OCI-LY1 (cell line): ENCODE results near the gene MARS1.
A peak's percentile ranks its signal among the peaks of the same experiment; 100 is the strongest.

Source experiments
- H2AFZ ChIP-seq: fragments of 200-600 bp; sonication (generic), shearing (Covaris generic); 2 replicates; pipeline ENCODE4 v1.6.0; 2014; ENCODE audit warnings: antibody characterized with exemption, mild to moderate bottlenecking, low read length
- H3F3A ChIP-seq: fragments of 200-600 bp; sonication (generic), shearing (Covaris generic); 2 replicates; pipeline ENCODE4 v1.6.0; 2014; ENCODE audit warnings: mild to moderate bottlenecking, antibody characterized with exemption, low read length, moderate library complexity; ENCODE audit not compliant: insufficient read depth
- H3K27ac ChIP-seq: fragments of 200-600 bp; sonication (generic); 2 replicates; pipeline ENCODE4 v1.5.1; 2014; ENCODE audit warnings: low read length, mixed run types, mild to moderate bottlenecking, low read depth; ENCODE audit not compliant: poor library complexity, severe bottlenecking
- H3K27me3 ChIP-seq: fragments of 200-600 bp; sonication (generic); 2 replicates; pipeline ENCODE4 v1.6.0; 2014; ENCODE audit warnings: antibody characterized with exemption, mild to moderate bottlenecking, low read length, moderate library complexity; ENCODE audit not compliant: insufficient read depth
- H3K36me3 ChIP-seq: fragments of 200-600 bp; sonication (generic); 2 replicates; pipeline ENCODE4 v1.6.1; 2014; ENCODE audit warnings: mild to moderate bottlenecking, antibody characterized with exemption, low read length, moderate library complexity, mixed read lengths; ENCODE audit not compliant: insufficient read depth
- H3K4me1 ChIP-seq: fragments of 200-600 bp; sonication (generic); 2 replicates; pipeline ENCODE4 v1.5.1; 2014; ENCODE audit warnings: mild to moderate bottlenecking, low read length, moderate library complexity; ENCODE audit not compliant: insufficient read depth, severe bottlenecking
- H3K4me2 ChIP-seq: fragments of 200-600 bp; sonication (generic), shearing (Covaris generic); 2 replicates; pipeline ENCODE4 v1.6.1; 2014; ENCODE audit warnings: low read length
- H3K4me3 ChIP-seq: fragments of 200-600 bp; sonication (generic); 2 replicates; pipeline ENCODE4 v1.5.1; 2014; ENCODE audit warnings: low read length, low read depth, mild to moderate bottlenecking, mixed read lengths; ENCODE audit not compliant: poor library complexity, severe bottlenecking
- H3K79me2 ChIP-seq: fragments of 200-600 bp; shearing (Covaris generic); 2 replicates; pipeline ENCODE4 v1.6.1; 2016; ENCODE audit warnings: mixed run types, low read length, mixed read lengths; ENCODE audit not compliant: insufficient read depth
- H3K9ac ChIP-seq: fragments of 200-600 bp; sonication (generic), shearing (Covaris generic); 2 replicates; pipeline ENCODE4 v1.6.1; 2014; ENCODE audit warnings: mild to moderate bottlenecking, low read length, mixed read lengths
- H3K9me2 ChIP-seq: fragments of 200-600 bp; sonication (generic), shearing (Covaris generic); 2 replicates; pipeline ENCODE4 v1.6.1; 2014; ENCODE audit warnings: low read depth, mild to moderate bottlenecking, low read length, mixed read lengths
- H3K9me3 ChIP-seq: fragments of 200-600 bp; shearing (Covaris generic); 2 replicates; pipeline ENCODE4 v1.6.1; 2014; ENCODE audit warnings: low read length, mixed read lengths
- H4K20me1 ChIP-seq: fragments of 200-600 bp; sonication (generic), shearing (Covaris generic); 2 replicates; pipeline ENCODE4 v1.6.0; 2016; ENCODE audit warnings: mild to moderate bottlenecking, low read length; ENCODE audit not compliant: insufficient read depth
- CTCF ChIP-seq: fragments of 200-600 bp; sonication (generic), shearing (Covaris generic); IDR thresholded peaks from 2 replicates; pipeline ENCODE4 v1.5.1; 2017; ENCODE audit warnings: mild to moderate bottlenecking, antibody characterized with exemption, low read length, moderate library complexity, mixed read lengths
- EZH2 ChIP-seq: fragments of 200-600 bp; sonication (generic), shearing (Covaris generic); IDR thresholded peaks from 2 replicates; pipeline ENCODE4 v1.8.0; 2017; ENCODE audit warnings: borderline replicate concordance, mixed run types, mild to moderate bottlenecking, antibody characterized with exemption, low read length, moderate library complexity, mixed read lengths

Gene MARS1

GRCh38 chr12:57548488-57548887, 60.6 kb downstream of the MARS1 start:
- H3K4me2 ChIP-seq, result no peak overlapping the region
- H3K79me2 ChIP-seq, result 0 out of 2 replicates have a peak, but pooled peaks cover 10% of the 10 kb centered on the region
- no peaks in the 10 kb centered on the region for H3K9me2 ChIP-seq
- peaks cover 13% of the 10 kb centered on the region; the same call in 1 of the 2 replicates for H3K36me3 ChIP-seq
- no peak overlapping the region for H3K27ac ChIP-seq
- H3K4me3 ChIP-seq, result no peak overlapping the region
- H3F3A ChIP-seq, result no peaks in the 10 kb centered on the region
- TF ChIP-seq CTCF (no peak), EZH2 (no peak)
- no peaks in the 10 kb centered on the region for H3K27me3 ChIP-seq
- peaks cover 44% of the 10 kb centered on the region for H3K4me1 ChIP-seq
- no peaks in the 10 kb centered on the region for H3K9me3 ChIP-seq
- no peaks in the 10 kb centered on the region for H4K20me1 ChIP-seq
- no peak overlapping the region for H2AFZ ChIP-seq
- no peak overlapping the region for H3K9ac ChIP-seq

DNA sequence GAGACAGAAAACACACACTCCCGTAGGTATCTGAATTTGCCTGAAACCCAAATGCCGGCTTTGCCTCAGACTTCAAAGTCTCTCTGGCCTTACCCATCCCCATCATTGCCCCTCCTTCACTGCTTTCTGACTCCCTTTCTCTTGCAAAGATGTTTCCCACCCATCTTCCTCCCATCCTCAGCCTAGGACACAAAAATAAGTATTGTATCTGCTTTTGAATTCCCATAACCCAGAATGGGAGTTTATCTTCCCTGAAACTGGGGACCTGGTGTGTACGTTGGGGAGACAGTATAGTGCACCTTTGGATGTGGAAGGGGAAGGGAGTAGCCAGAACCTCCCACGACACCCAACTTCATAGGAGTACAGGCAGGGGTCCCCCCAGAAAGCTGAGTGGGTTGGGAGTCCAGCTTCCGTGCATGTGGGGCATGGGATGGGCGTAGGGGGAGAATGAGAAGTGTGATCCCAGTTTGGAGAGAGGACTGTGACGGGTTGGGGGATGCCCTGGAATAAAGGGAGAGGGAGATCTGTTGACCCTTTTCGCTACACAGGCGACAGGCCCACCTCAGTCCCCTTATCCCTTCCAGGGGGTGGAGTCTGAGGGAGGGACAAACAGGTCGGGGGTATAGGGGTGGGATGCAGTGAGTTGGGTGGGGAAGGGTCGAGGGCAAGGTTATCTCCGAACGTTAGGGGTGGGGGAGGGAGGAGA, 61.5 kb downstream of the MARS1 start:
- Histone ChIP-seq H3K4me1 (peaks cover 44% of the 10 kb centered on the region), H3K9ac (peak overlapping the region; percentile 27; the same call in 1 of the 2 replicates), H3K9me2 (no peaks in the 10 kb centered on the region), H3K27ac (no peak overlapping the region), H3K4me2 (peak overlapping the region; percentile 67), H3K36me3 (peaks cover 13% of the 10 kb centered on the region; the same call in 1 of the 2 replicates), H4K20me1 (no peaks in the 10 kb centered on the region), H2AFZ (no peak overlapping the region), H3K9me3 (no peaks in the 10 kb centered on the region), H3K79me2 (0 out of 2 replicates have a peak, but pooled peaks cover 10% of the 10 kb centered on the region), H3K27me3 (no peaks in the 10 kb centered on the region), H3F3A (no peaks in the 10 kb centered on the region), H3K4me3 (peak overlapping the region; percentile 57)
- TF ChIP-seq CTCF (no peak), EZH2 (no peak)

DNA sequence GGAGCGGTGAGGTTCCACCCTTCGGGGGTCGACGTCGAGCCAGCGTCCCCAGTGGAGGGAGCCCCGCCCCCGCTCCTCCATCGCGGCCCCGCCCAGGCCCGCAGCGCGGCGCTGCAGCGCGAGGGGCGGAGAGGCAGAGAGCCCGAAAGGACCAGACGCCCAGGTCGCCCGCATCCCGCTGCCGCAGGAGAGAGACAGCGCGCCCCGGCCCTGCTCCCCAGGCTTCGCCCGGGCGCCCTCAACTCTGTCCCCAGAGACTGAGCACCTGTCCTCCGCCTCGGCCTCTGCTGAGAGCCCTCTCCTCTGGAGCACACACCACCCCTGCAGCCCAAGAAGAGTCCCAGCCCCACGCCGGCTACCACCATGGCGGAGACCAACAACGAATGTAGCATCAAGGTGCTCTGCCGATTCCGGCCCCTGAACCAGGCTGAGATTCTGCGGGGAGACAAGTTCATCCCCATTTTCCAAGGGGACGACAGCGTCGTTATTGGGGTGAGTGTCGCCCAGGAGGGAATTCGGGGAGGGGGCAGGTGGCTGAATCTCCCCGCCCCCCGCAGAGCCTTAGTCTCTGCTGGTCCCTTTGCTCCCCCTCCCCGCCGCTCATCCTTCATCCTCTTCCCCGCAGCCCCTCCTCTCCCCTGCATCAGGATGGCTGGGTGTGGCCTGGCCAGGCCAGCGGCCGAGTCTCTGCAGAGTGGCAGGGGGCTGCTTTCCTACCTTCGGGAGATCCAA, 62.2 kb downstream of the MARS1 start, which contains the start of gene KIF5A:
TSS of gene KIF5A (plus strand) at position 136 of the 732 bp plus-strand sequence. CDS start at position 364, 228 bp downstream.
- Histone ChIP-seq H3K9ac (peak within 1 kb of the TSS; percentile 33; the same call in 1 of the 2 replicates), H3K27me3 (no peaks in the 10 kb centered on the region), H3K36me3 (peaks cover 8% of the 10 kb centered on the region; the same call in 1 of the 2 replicates), H3K4me3 (peak within 1 kb of the TSS; percentile 57), H3K4me1 (peaks cover 39% of the 10 kb centered on the region), H3K27ac (no peak within 1 kb of the TSS), H3K9me2 (no peaks in the 10 kb centered on the region), H2AFZ (no peak within 1 kb of the TSS), H3K79me2 (0 out of 2 replicates have a peak, but pooled peaks cover 9% of the 10 kb centered on the region), H3F3A (no peaks in the 10 kb centered on the region), H3K9me3 (no peaks in the 10 kb centered on the region), H3K4me2 (peak within 1 kb of the TSS; percentile 67), H4K20me1 (no peaks in the 10 kb centered on the region)
- no peak for TF ChIP-seq EZH2
- 0 out of 2 replicates have a peak, but pooled peaks have one; percentile 11 for TF ChIP-seq CTCF
